HL-60/S4 treated with retinoic acid at 250 ng/mL for 4 days and 3 days (cell line): ENCODE data around the gene SIPA1.

Source experiments
- in situ Hi-C: fragments of 300-500 bp; cut with MboI; formaldehyde crosslinking; loops from 2 replicates; pipeline ENCODE4 v1.7.0; 2022; ENCODE audit warnings: low sequenced_read_pairs

Gene SIPA1

DNA sequence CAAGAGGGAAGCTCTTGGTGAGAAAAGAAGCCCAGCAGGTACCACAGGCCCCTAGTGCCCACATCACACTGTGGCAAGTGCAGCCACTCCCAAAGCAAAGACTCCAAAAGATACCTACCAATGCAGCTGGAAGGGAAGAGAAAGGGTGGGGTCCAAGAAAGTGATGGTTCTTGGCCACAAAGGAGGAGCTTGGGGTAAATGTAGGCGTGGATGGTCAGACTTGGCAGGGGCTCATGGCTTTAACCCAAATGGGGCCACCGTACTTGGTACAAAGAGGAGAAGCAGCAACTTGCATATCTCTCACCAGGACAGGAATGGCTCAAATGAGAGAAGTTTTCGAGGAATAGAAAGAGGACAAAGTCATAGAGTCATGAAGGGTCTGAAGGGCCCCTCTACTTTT, 28.7 kb upstream of the SIPA1 start:
- in situ Hi-C loops: no loop called here

DNA sequence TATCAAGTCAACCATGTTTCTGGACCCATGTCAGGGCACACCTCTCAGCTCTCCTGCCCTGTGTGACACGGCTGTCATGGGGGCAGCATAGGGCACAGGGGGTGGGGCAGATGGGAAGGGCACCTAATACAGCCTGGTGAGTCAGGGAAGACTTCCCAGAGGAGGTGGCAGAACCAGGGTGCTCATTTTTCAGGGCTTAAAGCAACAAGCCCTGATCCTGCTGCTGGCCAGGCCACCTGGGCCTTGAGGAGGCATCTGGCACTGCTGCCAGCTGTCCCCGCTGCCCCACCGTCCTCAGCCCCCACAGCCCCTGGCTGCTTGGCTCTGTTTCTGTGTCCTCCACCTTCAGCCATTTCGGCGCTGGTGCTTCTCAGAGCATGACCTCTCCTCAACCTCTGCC, 28.2 kb upstream of the SIPA1 start:
- in situ Hi-C loops: no loop called here

- in situ Hi-C loops: no loop called here
Observed at GRCh38 chr11:65610404-65610803, 27.5 kb upstream of the SIPA1 start.

GRCh38 chr11:65611028-65611757, 26.7 kb upstream of the SIPA1 start:
- in situ Hi-C loops: no loop called here

DNA sequence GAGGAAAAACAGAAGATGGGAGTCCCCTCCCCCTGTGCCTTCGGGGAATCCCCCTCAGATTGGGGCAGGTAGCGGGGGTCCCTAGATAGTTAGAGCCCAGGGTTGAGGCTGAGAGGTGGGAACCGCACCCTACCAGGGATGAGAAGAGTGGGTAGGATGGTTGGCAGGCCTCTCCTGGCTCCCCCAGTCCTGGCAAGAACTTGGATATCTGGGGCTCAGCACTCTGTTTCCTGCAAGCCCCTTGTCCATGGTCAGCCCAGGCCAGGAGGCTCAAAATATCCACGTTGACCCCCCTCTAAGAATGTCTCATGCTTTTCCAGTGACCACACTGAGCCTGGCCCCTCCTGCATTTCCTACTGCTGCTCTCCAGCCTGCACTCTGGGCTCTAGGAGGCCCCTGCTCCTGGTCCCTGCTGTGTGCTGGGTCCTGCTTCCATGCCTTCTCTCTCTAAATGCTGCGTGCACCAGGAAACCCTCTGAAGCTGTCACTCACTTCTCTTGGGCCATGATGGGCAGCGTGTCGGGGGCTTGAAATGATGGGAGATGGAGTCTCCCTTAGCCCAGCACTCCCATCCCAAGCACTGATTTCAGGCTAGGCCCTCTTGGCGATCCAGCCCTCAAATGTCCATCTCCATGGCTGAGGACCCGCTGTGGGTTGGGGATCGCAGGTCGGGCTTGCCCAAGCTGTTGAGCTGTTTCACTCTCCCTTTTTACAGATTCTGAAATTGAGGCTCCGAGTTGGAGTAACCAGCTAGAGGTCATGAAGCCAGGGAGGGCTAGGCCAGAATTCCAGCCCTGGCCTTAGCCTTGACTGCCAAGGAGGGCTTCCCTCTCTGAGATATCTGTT, 25.9 kb upstream of the SIPA1 start:
- in situ Hi-C loops: no loop called here

- in situ Hi-C loops: no loop called here
Observed at GRCh38 chr11:65612691-65613090, 25.2 kb upstream of the SIPA1 start.

GRCh38 chr11:65613091-65613928, 24.6 kb upstream of the SIPA1 start:
- in situ Hi-C loops: no loop called here

- in situ Hi-C loops: no loop called here
Observed at GRCh38 chr11:65615229-65615949, 22.5 kb upstream of the SIPA1 start, which contains the start of gene PCNX3. PCNX3 (plus strand) TSS chr11:65615776; CDS start chr11:65616312, 536 bp downstream.

GRCh38 chr11:65615950-65616574, 21.8 kb upstream of the SIPA1 start:
- in situ Hi-C loops: no loop called here

DNA sequence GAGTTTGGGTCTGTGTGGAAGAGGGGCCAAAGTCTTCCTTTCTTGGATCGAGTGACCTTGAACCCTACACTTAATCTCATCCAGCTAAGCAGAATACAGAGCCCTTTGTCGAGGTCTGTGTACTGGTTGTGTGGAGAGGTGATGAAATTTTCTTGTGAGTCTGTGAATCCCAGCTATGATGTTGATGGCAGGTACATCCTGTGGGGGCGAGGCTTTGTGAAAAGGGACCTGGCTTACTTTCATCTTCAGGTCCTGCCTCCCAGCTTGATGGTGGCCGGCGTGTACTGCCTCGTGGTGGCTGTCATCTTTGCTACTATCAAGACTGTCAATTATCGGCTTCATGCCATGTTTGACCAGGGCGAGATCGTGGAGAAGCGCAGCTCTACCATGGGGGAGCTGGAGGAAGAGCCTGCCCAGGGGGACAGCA, 21.3 kb upstream of the SIPA1 start:
- in situ Hi-C loops: no loop called here

DNA sequence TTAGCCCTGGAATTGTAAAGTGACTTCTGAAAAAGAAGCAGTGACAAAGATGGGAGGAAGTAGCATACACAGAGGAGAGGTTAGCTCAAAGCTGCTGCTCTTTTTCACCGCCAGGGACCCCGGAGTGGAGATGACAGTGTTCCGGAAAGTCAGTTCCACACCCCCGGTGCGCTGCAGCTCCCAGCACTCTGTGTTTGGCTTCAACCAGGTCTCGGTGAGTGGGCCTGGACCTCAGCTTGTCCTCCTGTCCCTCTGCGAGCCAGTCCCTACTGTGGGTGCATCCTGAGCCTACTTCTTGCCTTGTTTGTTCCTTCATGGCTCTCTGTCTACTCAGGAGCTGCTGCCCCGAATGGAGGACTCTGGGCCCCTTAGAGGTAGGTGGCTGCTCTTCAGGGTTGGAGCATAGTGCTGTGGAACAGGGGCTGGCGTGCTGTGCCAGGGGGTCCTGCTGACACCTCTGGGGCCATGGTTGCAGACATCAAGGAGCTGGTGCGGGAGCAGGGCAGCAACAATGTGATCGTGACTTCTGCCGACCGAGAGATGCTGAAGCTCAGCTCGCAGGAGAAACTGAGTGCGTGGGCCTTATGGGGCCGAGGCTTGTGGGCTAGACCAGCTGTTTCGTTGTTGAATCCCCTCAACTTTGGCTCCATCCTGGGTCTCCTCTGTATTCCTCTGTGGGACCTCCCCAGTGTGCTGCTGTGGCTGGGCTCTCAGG, 20.6 kb upstream of the SIPA1 start:
- in situ Hi-C loops: no loop called here

GRCh38 chr11:65617990-65618751, 19.7 kb upstream of the SIPA1 start:
- in situ Hi-C loops: no loop called here

- in situ Hi-C loops: no loop called here
Observed at GRCh38 chr11:65618763-65619162, 19.1 kb upstream of the SIPA1 start.

DNA sequence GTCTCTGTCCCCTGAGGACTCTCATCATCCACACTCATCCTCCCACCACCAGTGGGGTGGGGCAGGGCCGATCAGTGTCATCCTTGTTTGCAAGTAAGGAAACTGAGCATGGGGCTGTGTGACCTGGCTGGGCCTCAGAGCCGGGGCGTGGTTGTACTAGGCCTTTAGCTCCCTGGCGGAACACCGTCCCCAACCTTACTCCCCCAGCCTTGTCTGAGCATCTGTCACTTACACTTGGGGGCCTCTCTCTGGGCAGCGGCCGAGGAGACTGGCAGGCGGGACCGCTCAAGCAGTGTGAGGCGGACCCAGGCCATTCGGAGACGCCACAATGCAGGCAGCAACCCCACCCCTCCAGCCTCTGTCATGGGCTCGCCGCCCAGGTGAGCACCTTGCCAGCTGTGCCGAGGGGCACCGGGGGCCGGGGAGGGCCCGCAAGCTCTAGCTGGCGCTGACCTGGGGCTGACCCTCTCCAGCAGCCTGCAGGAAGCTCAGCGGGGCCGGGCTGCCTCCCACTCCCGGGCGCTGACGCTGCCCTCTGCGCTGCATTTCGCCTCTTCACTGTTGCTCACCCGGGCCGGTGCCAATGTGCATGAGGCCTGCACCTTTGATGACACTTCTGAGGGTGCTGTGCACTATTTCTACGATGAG, 18.5 kb upstream of the SIPA1 start:
- in situ Hi-C loops: no loop called here

- in situ Hi-C loops: no loop called here
Observed at GRCh38 chr11:65620666-65621065, 17.2 kb upstream of the SIPA1 start.

DNA sequence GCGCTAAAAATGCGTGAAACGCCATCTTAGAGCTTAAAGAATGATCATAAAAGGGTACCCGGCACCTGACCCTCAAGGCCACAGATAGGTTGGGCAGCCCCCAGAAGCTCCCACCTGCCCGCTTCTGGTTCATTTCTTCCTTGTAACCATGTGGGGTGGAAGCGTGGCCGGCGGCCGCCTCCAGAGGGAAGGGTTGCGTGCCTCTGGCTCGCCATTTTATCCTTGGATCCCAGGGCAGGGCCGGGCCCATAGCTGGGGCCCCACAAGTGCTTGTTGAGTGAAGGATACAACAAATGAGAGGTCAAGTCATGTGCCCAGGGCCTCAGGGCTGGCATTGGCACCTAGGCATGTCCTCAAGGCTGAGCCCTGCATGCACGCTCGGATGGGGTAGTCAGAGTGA, 16.4 kb upstream of the SIPA1 start:
- in situ Hi-C loops: no loop called here

DNA sequence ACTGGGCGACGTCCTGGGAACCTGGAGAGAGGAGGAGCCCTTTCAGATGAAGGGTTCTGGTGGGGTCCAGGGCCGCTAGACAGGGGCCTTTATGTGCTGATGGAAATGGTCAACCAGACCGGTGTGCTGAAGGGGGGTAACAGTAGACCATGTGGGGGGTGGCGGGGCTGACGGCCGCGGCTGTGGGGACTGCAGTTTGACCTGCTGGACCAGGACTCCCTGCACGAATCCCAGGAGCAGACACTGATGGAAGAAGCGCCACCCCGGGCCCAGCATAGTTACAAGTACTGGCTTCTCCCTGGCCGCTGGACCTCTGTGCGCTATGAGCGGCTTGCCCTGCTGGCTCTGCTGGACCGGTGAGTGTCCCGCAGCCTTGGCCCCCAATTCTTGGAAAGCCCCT, 15.9 kb upstream of the SIPA1 start:
- in situ Hi-C loops: no loop called here

- in situ Hi-C loops: no loop called here
Observed at GRCh38 chr11:65623177-65623576, 14.7 kb upstream of the SIPA1 start.
